Stimulated activated CD4-positive, alpha-beta T cell treated with anti-CD3 and anti-CD28 coated beads, Interleukin-15, amount 100 ng/mL, for 24 hours (primary cell): Measurements from ENCODE around the gene TEKTIP1.

ENCODE experiments used
- DNase-seq: peaks from one replicate; pipeline ENCODE4 v3.0.0-alpha.2; 2020

TEKTIP1 gene

DNA sequence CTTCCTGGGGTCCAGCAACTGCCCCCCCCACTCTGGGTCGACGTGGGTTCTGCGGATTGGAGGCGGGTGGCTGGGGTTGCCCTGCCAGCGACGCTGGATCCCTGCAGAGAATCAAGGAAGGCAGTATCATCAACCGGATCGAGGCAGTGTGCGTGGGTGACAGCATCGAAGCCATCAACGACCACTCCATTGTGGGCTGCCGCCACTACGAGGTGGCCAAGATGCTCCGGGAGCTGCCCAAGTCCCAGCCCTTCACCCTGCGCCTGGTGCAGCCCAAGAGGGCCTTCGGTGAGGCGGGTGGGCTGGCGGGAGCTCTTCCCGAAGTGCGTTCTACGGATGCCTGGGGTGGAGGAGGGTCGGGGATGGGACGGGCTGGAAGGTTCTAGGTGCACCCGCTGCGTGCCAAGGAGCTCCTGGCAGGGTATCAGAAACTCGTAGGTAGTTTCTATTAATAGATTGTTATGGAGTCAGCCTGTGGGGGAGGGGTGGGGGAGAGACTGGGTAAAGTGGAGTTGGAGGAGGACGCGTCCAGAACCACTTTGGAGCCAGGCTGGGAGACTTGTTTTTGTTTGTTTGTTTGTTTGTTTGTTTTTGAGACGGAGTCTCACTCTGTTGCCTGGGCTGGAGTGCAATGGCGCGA lies 47.9 kb downstream of the TEKTIP1 start:
- DNase-seq, result no peak

DNA sequence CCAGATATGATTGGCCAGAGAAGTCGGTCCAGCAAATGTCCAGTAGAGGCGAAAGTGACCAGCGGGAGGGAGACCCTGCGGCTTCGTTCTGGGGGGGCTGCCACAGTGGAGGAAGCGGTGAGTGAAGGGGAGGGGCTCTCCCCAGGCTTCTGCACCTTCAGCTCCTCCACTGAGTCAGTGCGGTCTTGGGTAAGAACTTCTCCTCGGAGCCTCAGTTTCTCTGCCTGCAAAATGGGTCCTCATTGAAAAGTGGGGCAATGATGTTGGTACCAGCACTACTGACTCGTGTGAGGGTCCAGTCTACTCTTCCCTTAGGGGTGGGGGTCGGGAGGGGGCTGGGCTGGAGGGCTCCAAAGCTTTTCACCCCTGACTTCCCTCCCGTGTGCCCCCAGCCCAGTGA lies 50.5 kb downstream of the TEKTIP1 start:
- no peak for DNase-seq

DNA sequence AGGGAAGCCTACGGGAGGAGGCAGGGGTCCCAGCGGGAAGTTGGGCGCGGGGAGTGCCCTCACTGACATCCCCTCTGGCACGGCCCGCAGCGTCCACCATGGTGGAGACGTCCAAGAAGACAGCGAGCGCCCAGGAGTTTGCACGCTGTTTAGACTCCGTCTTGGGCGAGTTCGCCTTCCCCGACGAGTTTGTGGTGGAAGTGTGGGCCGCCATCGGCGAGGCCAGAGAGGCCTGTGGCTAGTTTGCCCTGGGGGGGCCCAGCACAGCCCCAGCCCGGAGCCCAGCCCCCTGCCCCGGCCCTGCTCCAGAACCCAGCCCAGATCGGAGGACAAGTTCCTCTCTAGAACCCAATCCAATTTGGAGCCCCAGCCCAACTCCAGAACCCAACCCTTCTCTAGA lies 51.0 kb downstream of the TEKTIP1 start:
- no peak for DNase-seq

- DNase-seq, result no peak
Observed at GRCh38 chr19:3590991-3591659, 52.2 kb downstream of the TEKTIP1 start.

DNA sequence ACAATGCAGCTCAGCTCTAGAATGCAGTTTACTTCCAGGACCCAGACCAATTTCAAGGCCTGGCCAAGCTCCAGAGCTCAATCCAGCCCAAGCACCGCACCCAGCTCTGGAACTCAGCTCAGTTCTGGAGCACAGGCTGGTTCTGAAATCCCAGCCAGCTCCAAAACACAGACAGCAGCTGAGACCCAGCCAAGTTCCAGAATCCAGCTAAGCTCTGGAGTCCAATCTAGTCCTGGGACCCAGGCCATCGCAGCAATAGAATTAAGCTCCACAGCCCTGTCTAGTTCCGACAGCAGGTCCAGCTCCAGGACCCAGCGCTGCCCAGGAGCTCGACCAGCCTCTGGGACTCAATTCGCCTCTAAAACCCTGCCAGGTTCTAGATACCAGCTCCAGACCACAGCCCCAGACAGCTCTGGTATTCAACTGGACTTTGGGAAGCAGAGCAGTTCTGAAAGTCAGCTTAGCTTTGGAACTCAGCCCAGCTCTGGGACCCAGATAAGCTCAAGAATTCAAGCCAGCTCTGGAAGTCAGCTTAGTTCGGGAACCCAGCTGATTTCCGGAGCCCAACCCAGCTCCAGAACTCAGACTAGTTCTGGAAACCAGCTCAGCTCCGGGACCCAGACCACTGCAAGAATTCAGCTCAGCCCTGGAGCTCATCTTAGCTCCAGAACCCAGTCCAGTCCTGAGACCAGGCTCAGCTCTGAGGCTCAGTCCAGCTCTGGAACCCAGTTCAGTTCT lies 53.1 kb downstream of the TEKTIP1 start:
- DNase-seq, result no peak

GRCh38 chr19:3593156-3593555 lies 54.2 kb downstream of the TEKTIP1 start:
- DNase-seq, result no peak
